Fibroblast of lung (primary cell): ENCODE results near the gene PCGF3.

Experiments used
- EZH2 ChIP-seq: IDR thresholded peaks from 2 replicates; pipeline ENCODE4 v1.5.1; 2012; ENCODE audit warnings: low read length, control low read depth, mild to moderate bottlenecking; ENCODE audit errors: missing control alignments
- TF ChIP-seq, protein P1 (sequence below), 2 donors: IDR thresholded peaks in 1 of 2; conservative IDR thresholded peaks in 1 of 2; 1 replicate in 1 of 2; 2 replicates in 1 of 2; pipeline ENCODE4 v1.5.1; 2011 to 2012; ENCODE audit warnings: low read length in 2 of 2, control low read depth in 1 of 2, inconsistent platforms in 1 of 2, low read depth in 1 of 2, mild to moderate bottlenecking in 1 of 2

DNA sequence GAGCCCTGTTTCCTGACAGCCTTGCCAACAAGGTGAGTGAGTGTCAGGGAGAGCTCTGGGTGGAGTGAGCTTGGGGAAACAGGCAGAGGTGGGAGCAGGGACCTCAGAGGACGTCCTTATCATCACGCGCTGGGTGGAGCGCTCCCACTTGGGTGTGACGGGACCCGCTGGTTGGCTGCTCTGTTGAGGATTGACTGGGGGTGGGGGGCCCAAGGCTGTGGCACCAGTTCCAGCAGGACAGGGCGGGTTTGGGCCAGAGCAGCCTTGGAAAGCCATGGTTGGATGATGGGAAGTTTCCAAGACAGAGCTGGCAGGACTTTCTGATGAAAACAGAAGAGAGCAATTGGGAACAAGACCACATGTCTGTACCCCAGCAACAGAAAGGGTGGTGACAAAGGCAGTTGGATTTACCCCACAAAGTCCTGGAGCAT is 3.0 kb upstream of the PCGF3 start:
- TF ChIP-seq EZH2 = no peak
- TF ChIP-seq, protein P1, sequence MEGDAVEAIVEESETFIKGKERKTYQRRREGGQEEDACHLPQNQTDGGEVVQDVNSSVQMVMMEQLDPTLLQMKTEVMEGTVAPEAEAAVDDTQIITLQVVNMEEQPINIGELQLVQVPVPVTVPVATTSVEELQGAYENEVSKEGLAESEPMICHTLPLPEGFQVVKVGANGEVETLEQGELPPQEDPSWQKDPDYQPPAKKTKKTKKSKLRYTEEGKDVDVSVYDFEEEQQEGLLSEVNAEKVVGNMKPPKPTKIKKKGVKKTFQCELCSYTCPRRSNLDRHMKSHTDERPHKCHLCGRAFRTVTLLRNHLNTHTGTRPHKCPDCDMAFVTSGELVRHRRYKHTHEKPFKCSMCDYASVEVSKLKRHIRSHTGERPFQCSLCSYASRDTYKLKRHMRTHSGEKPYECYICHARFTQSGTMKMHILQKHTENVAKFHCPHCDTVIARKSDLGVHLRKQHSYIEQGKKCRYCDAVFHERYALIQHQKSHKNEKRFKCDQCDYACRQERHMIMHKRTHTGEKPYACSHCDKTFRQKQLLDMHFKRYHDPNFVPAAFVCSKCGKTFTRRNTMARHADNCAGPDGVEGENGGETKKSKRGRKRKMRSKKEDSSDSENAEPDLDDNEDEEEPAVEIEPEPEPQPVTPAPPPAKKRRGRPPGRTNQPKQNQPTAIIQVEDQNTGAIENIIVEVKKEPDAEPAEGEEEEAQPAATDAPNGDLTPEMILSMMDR (conservative IDR thresholded peaks at IDR 0.05 in 1 of 2, IDR thresholded peaks at IDR 0.05 in 1 of 2; ENCODE audit: low read depth in 1 of 2, low read length in 2 of 2) = no peak
